HG03097 (cell line): Measurements from ENCODE around the gene ELFN2.

Source experiments
- ATAC-seq: cut with Tn5 transposase; IDR thresholded peaks from one replicate; pipeline ENCODE4 v1.9.1; 2021; ENCODE audit not compliant: unreplicated experiment, low FRiP score

ELFN2 gene

GRCh38 chr22:37456346-37456745, 29.1 kb upstream of the ELFN2 start:
- ATAC-seq: no peak

- ATAC-seq: no peak
Observed at GRCh38 chr22:37455896-37456295, 28.6 kb upstream of the ELFN2 start.

GRCh38 chr22:37454857-37455686, 27.8 kb upstream of the ELFN2 start:
- no peak for ATAC-seq

- no peak for ATAC-seq
Observed at GRCh38 chr22:37453696-37454095, 26.4 kb upstream of the ELFN2 start.

- ATAC-seq: no peak
Observed at GRCh38 chr22:37451218-37451617, 23.9 kb upstream of the ELFN2 start.

- ATAC-seq: no peak
Observed at GRCh38 chr22:37449331-37450001, 22.2 kb upstream of the ELFN2 start.

- ATAC-seq: no peak
Observed at GRCh38 chr22:37448516-37449127, 21.3 kb upstream of the ELFN2 start.

GRCh38 chr22:37445501-37445900, 18.2 kb upstream of the ELFN2 start:
- ATAC-seq: no peak

- ATAC-seq: no peak
Observed at GRCh38 chr22:37443977-37444376, 16.7 kb upstream of the ELFN2 start.

- ATAC-seq: no peak
Observed at GRCh38 chr22:37443086-37443485, 15.8 kb upstream of the ELFN2 start.

- ATAC-seq: no peak
Observed at GRCh38 chr22:37442537-37442936, 15.3 kb upstream of the ELFN2 start.

- no peak for ATAC-seq
Observed at GRCh38 chr22:37442135-37442534, 14.9 kb upstream of the ELFN2 start.

- no peak for ATAC-seq
Observed at GRCh38 chr22:37440875-37441274, 13.6 kb upstream of the ELFN2 start.

GRCh38 chr22:37439347-37439746, 12.1 kb upstream of the ELFN2 start:
- no peak for ATAC-seq

GRCh38 chr22:37435970-37436603, 8.8 kb upstream of the ELFN2 start:
- no peak for ATAC-seq

- ATAC-seq: no peak
Observed at GRCh38 chr22:37433786-37434185, 6.5 kb upstream of the ELFN2 start.

GRCh38 chr22:37432708-37433054, 5.4 kb upstream of the ELFN2 start:
- no peak for ATAC-seq

- no peak for ATAC-seq
Observed at GRCh38 chr22:37431801-37432707, 4.8 kb upstream of the ELFN2 start.

- no peak for ATAC-seq
Observed at GRCh38 chr22:37431366-37431765, 4.1 kb upstream of the ELFN2 start.

GRCh38 chr22:37430941-37431340, 3.7 kb upstream of the ELFN2 start:
- ATAC-seq: no peak
